ENCODE measurements around the gene CD226. TPM values are rescaled to one million over a fixed set of nuclear protein-coding genes. Genes with fewer than 3 reads are reported as not detected.
"Not testable (repeated sequence)": the region's sequence is repeated elsewhere in the genome, so short reads cannot be mapped to it uniquely, and the experiment has no call there.

The CD226 gene
- 3.4 TPM for polyA plus RNA-seq (ENCODE audit: insufficient read length)
- long read RNA-seq, donor 1 = 0 reads
- long read RNA-seq, donor 2, partial matches to known transcripts = 0 of 1 reads
- long read RNA-seq, donor 2, other reads (novel, unspliced or antisense) = 0 of 1 reads
- long read RNA-seq, donor 3 = 0 reads
- long read RNA-seq, donor 4 = 0 reads
- long read RNA-seq, donor 5 = 0 reads
- long read RNA-seq, donor 6 = 0 reads
- long read RNA-seq, donor 7 = 0 reads
- long read RNA-seq, donor 8, partial matches to known transcripts = 0 of 1 reads
- long read RNA-seq, donor 8, other reads (novel, unspliced or antisense) = 0 of 1 reads

DNA sequence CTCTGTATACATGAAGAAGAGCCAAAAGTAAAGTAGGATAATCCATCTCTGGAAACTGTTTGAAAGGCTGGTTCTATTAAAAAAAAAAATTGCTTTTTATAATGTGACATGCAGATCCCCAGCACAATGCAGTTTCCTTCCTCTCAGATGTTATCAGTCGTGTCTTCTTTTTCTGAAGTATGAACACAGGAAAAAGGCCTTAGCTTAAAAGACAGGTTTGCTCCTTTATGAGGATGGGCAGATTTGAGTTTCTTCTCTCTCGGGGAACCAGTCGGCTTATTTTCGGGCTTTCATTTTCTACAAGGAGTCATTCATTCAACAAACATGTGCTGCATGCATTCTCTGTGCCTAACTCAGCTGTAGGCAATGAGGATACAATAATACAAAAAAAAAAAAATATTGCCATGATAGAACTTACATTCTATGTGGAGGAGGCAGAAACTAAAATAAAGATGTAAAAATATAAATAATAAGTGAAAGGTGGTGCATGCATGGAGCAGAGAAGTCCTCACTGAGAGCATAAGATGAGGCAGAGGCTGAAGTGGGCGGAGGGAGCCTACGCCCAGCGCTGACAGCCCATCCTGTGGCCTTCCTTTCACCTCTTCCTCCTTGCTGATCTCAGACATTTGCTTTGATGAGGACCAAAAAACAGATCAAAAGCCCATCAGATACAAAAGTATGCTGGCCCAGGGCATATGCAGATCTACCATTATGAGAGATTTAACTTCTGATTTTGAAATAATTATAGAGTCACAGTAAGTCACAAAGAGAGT, at the start of gene CD226:
Gene CD226 (minus strand): TSS at position 513 of the 773 bp plus-strand sequence. CDS start 467 bp downstream, at position 46.
- DNase-seq = no peak

DNA sequence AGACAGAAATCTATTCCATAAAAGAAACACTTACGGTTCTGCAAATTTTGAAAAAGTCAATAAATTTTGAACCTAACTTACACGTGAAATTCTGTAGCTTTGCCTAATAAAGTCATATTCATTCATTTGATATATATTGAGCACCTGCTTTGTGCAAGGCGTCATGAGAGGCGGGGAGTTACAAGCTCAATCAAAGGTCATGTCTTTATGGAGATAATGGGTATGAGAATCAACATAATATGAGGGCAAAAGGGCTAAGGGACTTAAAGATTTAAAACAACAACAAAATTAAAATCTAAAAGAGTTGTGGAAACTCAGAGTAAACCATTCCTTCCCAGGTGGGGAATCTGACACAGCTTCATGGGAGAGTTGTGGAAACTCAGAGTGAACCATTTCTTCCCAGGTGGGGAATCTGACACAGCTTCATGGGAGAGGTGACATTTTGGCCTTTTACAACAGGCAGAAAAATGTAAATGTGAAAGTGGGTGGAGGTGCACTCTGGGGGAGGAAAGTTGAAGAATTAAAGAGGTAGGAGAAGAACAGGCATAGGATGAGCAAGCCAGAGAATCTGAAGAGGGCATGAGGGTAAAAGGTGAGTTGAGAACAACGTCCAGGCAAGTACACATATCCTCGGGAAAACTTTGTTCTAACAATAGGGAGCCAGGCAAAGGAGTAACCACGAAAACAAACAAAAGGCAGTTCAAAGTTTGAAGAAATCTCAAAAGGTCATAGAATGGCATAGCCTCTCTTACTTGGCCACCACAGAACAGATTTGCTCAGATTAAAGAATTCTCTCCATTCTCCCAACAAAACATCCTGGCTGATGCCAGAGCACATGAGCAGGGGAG, 49.5 kb upstream of the CD226 start:
- no peak for DNase-seq

DNA sequence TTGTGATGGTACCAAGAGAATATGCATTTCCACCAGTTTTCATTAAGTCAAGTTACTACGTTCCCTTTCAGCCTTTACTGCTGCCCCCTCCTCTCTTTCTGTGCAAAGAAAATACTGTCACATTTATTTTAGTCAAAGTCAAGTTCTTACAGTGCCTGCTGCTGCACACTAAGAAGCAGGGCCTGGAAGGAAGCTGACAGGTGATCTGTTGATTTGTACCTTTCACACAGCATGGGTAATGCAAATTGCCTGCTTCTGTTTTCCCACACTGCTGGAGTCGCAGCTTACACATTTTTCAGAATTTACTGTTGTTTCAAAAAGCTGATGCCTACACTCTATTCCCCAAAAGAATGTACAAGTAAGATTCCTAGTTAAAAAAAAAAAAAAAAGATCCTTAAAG, 48.7 kb upstream of the CD226 start:
- DNase-seq = no peak

GRCh38 chr18:69995774-69996173, 48.1 kb upstream of the CD226 start:
- DNase-seq = no peak

- DNase-seq = no peak
These were observed 45.1 kb upstream of the CD226 start for GRCh38 chr18:69992776-69993175.

DNA sequence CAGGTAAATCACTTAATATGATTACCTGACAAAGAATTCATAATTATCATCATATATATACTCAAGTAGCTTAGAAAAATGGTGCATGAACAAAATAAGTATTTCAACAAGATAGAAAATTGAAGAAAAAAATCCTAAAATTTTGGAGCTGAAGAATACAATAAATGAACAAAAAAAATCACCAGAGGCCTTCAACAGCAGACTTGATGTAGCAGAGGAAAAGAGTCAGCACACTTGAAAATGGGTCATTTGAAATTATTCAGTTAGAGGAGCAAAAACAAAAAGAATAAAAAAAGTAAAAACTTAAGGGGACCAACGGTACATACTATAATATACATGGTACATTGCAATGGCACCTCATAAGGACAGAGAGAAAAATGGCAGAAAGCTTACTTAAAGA, 40.2 kb upstream of the CD226 start:
- DNase-seq = no peak

DNA sequence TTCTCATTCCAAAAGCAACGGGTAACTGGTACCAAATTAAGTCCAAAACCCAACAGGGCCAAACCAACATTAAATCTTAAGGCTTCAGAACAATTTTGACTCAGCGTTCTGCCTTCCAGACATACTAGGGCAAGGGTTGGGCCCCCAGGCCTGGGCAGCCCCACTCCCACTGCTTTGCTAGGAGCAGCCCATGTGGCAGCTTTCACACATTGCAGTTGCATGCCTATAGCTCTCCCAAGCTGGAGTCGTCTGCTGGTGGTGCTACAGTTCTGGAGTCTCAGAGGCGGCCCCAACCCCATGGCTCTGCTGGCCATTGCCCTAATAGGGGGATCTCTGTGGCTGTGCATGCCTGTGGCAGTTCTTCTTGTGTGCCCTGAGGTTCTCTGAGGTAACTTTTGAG, 37.6 kb upstream of the CD226 start:
- no peak for DNase-seq

GRCh38 chr18:69982417-69982816, 34.7 kb upstream of the CD226 start:
- no peak for DNase-seq

GRCh38 chr18:69981948-69982347, 34.3 kb upstream of the CD226 start:
- DNase-seq = no peak

- no peak for DNase-seq
These were observed 33.5 kb upstream of the CD226 start for GRCh38 chr18:69980982-69981804.

GRCh38 chr18:69980509-69980908, 32.8 kb upstream of the CD226 start:
- no peak for DNase-seq

- DNase-seq = no peak
These were observed 31.4 kb upstream of the CD226 start for GRCh38 chr18:69978732-69979715.

GRCh38 chr18:69975294-69975693, 27.6 kb upstream of the CD226 start:
- DNase-seq = not testable (repeated sequence)

DNA sequence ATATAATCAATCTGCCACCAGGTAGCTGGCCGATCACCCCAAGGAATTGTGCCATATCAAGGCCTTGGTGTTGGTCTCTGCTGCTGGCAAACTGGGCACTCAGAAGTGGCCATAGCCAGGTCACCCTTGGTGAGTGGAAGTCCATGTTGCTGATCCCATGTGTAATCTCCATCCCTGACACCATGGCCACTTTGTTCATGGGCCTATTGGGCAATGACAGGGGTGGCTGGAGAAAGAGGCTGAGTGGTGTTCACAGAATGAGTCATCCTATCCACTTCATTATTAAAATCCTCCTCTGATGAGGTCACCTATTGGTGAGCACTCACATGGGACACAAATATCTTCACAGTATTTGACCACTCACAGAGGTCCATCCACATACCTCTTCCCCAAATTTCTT, 26.7 kb upstream of the CD226 start:
- no peak for DNase-seq

DNA sequence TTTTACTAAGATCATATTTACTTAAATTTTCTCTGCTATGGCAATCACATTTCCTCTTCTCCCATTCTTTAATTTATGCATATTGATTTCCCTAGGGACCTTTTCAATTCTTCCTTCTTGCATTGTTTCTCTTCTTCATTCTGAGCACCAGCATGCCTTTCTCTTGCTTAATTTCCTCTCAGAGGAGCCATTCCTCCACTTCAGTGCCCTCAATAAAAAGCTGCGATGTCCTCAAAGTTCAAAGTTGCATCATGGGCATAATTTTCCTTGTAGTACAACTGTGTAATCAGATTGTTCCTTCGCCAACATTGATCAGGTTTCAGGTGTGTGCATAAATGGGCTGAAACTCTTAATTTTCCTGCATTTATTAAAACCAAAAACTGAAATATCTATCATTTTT, 21.8 kb upstream of the CD226 start:
- no peak for DNase-seq

- no peak for DNase-seq
These were observed 20.4 kb upstream of the CD226 start for GRCh38 chr18:69968039-69968438.

DNA sequence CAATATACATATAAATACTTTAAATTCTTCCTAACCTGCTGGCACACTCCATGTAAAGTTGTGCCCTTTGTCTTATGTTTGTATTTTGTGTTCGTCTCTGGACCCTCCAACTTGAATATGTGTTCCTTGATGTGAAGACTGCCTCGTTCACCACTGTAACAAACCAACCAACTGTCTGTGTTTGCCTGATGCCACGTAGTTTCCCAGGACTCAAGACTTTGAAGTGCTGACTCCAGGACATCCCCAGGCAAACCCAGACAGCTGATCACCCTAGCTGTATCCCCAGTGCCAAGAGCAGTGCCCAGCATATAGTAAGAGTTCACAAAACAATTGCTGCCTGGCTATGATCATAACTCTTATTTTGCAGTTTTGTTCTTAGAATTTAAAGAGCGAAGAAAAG, 15.5 kb upstream of the CD226 start:
- no peak for DNase-seq

GRCh38 chr18:69961718-69962117, 14.0 kb upstream of the CD226 start:
- DNase-seq = no peak

DNA sequence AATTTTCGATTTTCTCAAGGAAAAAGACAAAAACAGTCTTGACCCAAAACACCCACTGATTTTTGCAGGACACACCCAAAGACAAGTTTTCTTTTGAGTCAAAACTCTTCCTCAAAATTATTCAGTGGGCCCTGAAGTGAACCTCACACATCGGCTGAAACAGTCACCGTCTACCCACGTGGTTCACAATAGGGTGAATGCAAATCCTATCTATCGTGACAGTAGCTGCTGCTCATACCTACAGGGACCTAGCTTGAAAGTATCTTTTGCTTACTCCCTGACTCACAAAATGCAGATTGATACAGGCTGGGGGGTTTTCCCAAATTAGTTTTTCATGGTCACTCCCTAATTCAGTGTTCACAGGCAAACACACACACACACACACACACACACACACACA, 10.7 kb upstream of the CD226 start:
- no peak for DNase-seq

- no peak for DNase-seq
These were observed 10.1 kb upstream of the CD226 start for GRCh38 chr18:69957747-69958146.
